GM19452 (cell line): Measurements from ENCODE around the gene SLC28A1.
"Not testable (repeated sequence)": the region's sequence is repeated elsewhere in the genome, so short reads cannot be mapped to it uniquely, and the experiment has no call there.

ENCODE experiments used
- ATAC-seq: cut with Tn5 transposase; IDR thresholded peaks from one replicate; pipeline ENCODE4 v1.9.1; 2021; ENCODE audit not compliant: unreplicated experiment

The SLC28A1 gene

GRCh38 chr15:84862214-84862975 lies 22.1 kb upstream of the SLC28A1 start:
- no peak for ATAC-seq

GRCh38 chr15:84863565-84864443 lies 20.7 kb upstream of the SLC28A1 start:
- no peak for ATAC-seq

DNA sequence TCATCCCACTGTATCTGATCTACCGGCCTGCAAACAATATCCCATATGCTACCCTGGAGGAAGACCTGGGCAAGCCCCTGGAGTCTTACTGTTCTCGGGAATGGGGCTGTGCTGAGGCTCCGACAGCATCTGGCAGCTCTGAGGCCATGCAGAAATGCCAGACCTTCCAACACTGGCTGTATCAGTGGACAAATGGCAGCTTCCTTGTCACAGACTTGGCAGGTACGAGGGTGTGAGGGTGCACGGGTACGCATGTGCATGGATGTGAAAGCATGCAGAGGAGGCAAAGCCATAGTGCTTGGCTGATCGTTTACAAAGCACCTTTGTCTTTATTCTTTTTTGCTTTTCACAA lies 20.0 kb upstream of the SLC28A1 start:
- ATAC-seq: no peak

DNA sequence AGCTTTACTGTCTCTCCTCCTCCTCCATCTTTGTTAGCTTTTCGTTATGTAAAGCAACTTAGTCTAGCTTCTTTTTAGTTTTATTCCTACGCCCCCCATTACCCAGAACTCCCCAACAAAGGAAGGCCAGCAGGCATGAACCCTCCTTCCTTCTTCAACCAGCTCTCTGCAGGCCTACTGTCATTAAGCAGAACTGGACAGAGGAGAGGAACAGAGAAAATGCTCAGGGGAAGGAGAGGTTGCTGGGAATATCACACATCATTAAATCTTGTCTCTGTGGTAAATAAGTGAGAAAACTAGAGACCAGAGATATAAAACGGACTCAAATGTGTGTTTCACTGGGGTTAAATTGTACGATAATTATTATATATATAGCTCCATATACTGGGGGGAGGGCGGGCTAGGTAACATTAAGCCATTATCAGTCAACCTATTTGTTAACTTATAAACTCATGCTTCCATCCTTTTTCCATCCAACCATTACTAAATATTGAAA lies 19.3 kb upstream of the SLC28A1 start:
- no peak for ATAC-seq

GRCh38 chr15:84868037-84868880 lies 16.2 kb upstream of the SLC28A1 start:
- ATAC-seq: no peak

DNA sequence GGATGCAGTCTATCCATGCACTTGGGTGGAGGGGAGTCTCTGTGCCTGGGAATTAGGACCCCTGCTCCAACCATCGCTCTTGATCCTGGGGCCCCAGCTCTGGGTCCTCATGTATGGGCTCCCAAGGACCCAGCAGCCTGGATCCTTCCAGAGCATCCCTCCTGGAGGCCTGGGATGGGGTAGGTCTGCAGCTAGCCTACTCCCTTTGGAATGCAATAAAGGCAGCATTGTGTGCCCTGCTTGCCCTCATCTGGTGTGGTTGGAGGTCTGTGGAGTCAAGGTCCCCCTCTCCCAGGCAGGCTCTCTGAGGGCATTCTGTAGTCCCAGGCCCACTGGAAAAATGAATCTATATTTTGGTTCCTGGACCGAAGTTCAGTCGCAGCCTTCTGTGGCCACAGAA lies 15.0 kb upstream of the SLC28A1 start:
- no peak for ATAC-seq

GRCh38 chr15:84871428-84871985 lies 13.0 kb upstream of the SLC28A1 start:
- no peak for ATAC-seq

GRCh38 chr15:84872009-84872910 lies 12.2 kb upstream of the SLC28A1 start:
- ATAC-seq: no peak

- ATAC-seq: no peak
Measured at GRCh38 chr15:84873997-84874396, 10.5 kb upstream of the SLC28A1 start.

GRCh38 chr15:84874981-84875699 lies 9.3 kb upstream of the SLC28A1 start:
- no peak for ATAC-seq

DNA sequence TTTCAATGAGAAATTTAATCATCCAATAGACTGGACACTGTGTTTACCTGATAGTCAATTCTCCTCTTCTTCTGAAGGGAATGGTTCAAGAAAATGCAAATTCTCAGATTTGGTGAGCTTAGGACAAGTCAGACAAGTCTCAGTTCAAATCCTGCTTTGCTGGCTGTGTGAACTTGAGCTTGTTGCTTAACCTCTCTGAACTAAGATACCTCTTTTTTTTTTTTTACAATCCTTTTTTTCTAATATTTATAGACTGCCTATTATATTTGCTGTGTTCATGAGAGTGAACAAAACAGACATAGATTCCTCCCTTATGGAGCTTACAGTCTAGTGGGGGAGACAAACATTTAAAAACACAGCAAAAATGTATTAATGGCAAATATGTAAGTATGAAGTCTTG lies 8.2 kb upstream of the SLC28A1 start:
- no peak for ATAC-seq

- ATAC-seq: not testable (repeated sequence)
Measured at GRCh38 chr15:84877701-84878100, 6.8 kb upstream of the SLC28A1 start.

- no peak for ATAC-seq
Measured at GRCh38 chr15:84878504-84878903, 6.0 kb upstream of the SLC28A1 start.

- ATAC-seq: no peak
Measured at GRCh38 chr15:84879088-84879780, 5.2 kb upstream of the SLC28A1 start.

GRCh38 chr15:84880007-84880406 lies 4.5 kb upstream of the SLC28A1 start:
- ATAC-seq: no peak

GRCh38 chr15:84880822-84881519 lies 3.5 kb upstream of the SLC28A1 start:
- no peak for ATAC-seq

GRCh38 chr15:84881520-84881830 lies 3.0 kb upstream of the SLC28A1 start:
- ATAC-seq: no peak

DNA sequence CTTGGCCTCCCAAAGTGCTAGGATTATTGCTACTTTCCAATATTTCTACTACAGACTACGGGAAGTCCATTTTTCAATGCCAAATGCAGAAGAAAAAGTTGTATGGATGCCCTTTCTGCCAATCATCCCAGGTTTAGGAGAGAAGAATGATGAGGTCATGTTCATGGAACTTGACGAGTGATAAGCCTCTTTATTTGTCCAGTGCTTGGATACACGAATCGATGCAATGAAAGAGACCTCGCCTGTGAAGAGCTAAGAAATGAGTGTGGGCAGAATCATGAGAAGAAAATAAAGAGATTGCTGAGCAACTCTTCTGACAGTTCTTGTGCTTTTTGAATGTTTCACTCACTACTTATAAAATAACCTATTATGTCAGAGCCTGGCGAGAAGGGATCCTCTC lies 996 bp upstream of the SLC28A1 start:
- no peak for ATAC-seq
